HepG2 (cell line): Measurements from ENCODE around the gene NALCN. TPM values are rescaled to one million over a fixed set of nuclear protein-coding genes. Genes with fewer than 3 reads are reported as not detected.

Experiments
- ATAC-seq: fragments of 200-7000 bp; cut with Tn5 transposase; 3 replicates; pipeline ENCODE4 v1.9.1; 2020; ENCODE audit warnings: mild to moderate bottlenecking, moderate library complexity
- BruUV-seq: library from RNA; stranded (reverse); fragments of 400-500 nt; replicated peaks from 2 replicates; lab custom pipeline; 2021; lab: Mats Ljungman, UMichigan
- CTCF ChIA-PET: fragments of 300-600 bp; formaldehyde crosslinking; extraction: SDS; loops from one replicate; lab custom pipeline; 2021; ENCODE audit warnings: low total read pairs, inconsistent platforms, low intra/inter-chr PET ratio; lab: Yijun Ruan, JAX
- POLR2A ChIA-PET: fragments of 350-600 bp; sonication (Branson Sonifier 250); formaldehyde crosslinking; loops from one replicate; lab custom pipeline; 2020; ENCODE audit warnings: antibody characterized with exemption, inconsistent platforms; lab: Yijun Ruan, JAX
- DNase-seq: peaks from one replicate; pipeline ENCODE4 v3.0.0-alpha.2; 2015; ENCODE audit warnings: low spot score
- FAIRE-seq: peaks from 3 replicates; lab custom pipeline; 2011; peaks lifted over from hg19 to GRCh38; lab: Jason Lieb, UNC
- H2AFZ ChIP-seq: one replicate; pipeline ENCODE4 v1.6.1; 2011; ENCODE audit warnings: low read length, inconsistent platforms
- H3K27ac ChIP-seq: fragments of 300-600 bp; 3 replicates; pipeline ENCODE4 v1.8.0; 2011; ENCODE audit warnings: mixed run types, mild to moderate bottlenecking, mixed read lengths, low read length, inconsistent platforms; ENCODE audit not compliant: insufficient read depth; ENCODE audit errors: extremely low read length
- H3K27me3 ChIP-seq, 2 experiments: fragments of 200-600 bp in 1 of 2; 2 replicates in 1 of 2; 3 replicates in 1 of 2; pipeline versions ENCODE4 v1.6.0 to v1.8.0; 2011; ENCODE audit warnings: low read length in 2 of 2, mild to moderate bottlenecking in 2 of 2, moderate library complexity in 2 of 2, inconsistent platforms in 1 of 2; ENCODE audit not compliant: insufficient read depth in 2 of 2, control insufficient read depth in 1 of 2
- H3K36me3 ChIP-seq, 2 experiments: fragments of 200-600 bp in 1 of 2; replicated peaks in 1 of 2; 2 replicates in 1 of 2; 3 replicates in 1 of 2; pipeline versions ENCODE4 v1.5.1 to v1.8.0; 2011; ENCODE audit warnings: low read length in 2 of 2, inconsistent platforms in 1 of 2; ENCODE audit not compliant: insufficient read depth in 2 of 2, control insufficient read depth in 1 of 2
- H3K4me1 ChIP-seq: 2 replicates; pipeline ENCODE4 v1.5.1; 2012; ENCODE audit warnings: low read length, inconsistent platforms; ENCODE audit not compliant: insufficient read depth
- H3K4me2 ChIP-seq: 2 replicates; pipeline ENCODE4 v1.6.0; 2011; ENCODE audit warnings: low read depth, low read length, inconsistent platforms
- H3K4me3 ChIP-seq, 3 experiments: fragments of 200-600 bp in 1 of 3; sonication (generic), shearing (Covaris generic) in 1 of 3; replicated peaks in 1 of 3; 2 replicates each; pipeline ENCODE4 v1.5.1; 2011 to 2016; ENCODE audit warnings: low read length in 3 of 3, inconsistent platforms in 2 of 3, low read depth in 2 of 3, mild to moderate bottlenecking in 2 of 3, control low read depth in 1 of 3, mixed read lengths in 1 of 3; ENCODE audit not compliant: insufficient read depth in 1 of 3
- H3K79me2 ChIP-seq: one replicate; pipeline ENCODE4 v1.6.1; 2011; ENCODE audit warnings: low read length, inconsistent platforms; ENCODE audit not compliant: insufficient read depth
- H3K9ac ChIP-seq: 2 replicates; pipeline ENCODE4 v1.6.0; 2011; ENCODE audit warnings: mild to moderate bottlenecking, low read depth, low read length, inconsistent platforms; ENCODE audit not compliant: insufficient read depth
- H3K9me3 ChIP-seq: 2 replicates; pipeline ENCODE4 v1.5.1; 2012; ENCODE audit warnings: mild to moderate bottlenecking, low read length
- H4K20me1 ChIP-seq: 2 replicates; pipeline ENCODE4 v1.6.0; 2011; ENCODE audit warnings: inconsistent platforms, mild to moderate bottlenecking, low read length, moderate library complexity; ENCODE audit not compliant: insufficient read depth
- FOXK2 ChIP-seq: fragments of 450-650 bp; IDR thresholded peaks from 2 replicates; pipeline ENCODE4 v1.6.1; 2016
- NFIB ChIP-seq: sonication (generic); formaldehyde crosslinking; IDR thresholded peaks from 2 replicates; pipeline ENCODE4 v1.9.0; 2021; ENCODE audit warnings: missing genetic modification reagents, mild to moderate bottlenecking, borderline replicate concordance
- SMYD3 ChIP-seq: sonication (generic); formaldehyde crosslinking; IDR thresholded peaks from 2 replicates; pipeline ENCODE4 v1.8.1; 2023; ENCODE audit warnings: mild to moderate bottlenecking, missing genetic modification reagents
- TBX2 ChIP-seq: sonication (generic); formaldehyde crosslinking; IDR thresholded peaks from 2 replicates; pipeline ENCODE4 v1.5.0; 2020; ENCODE audit warnings: missing genetic modification reagents, mild to moderate bottlenecking, borderline replicate concordance
- XBP1 ChIP-seq: sonication (generic); formaldehyde crosslinking; IDR thresholded peaks from 2 replicates; pipeline ENCODE4 v1.5.0; 2020; ENCODE audit warnings: missing genetic modification reagents
- ZFP41 ChIP-seq: sonication (generic); formaldehyde crosslinking; IDR thresholded peaks from 2 replicates; pipeline ENCODE4 v1.4.0; 2020; ENCODE audit warnings: mild to moderate bottlenecking, missing genetic modification reagents, borderline replicate concordance
- ZNF329 ChIP-seq: sonication (generic); formaldehyde crosslinking; IDR thresholded peaks from 2 replicates; pipeline ENCODE4 v1.9.0; 2021; ENCODE audit warnings: low read depth, mild to moderate bottlenecking, missing genetic modification reagents
- ZNF367 ChIP-seq: sonication (generic); formaldehyde crosslinking; IDR thresholded peaks from 2 replicates; pipeline ENCODE4 v1.4.0; 2020; ENCODE audit warnings: missing genetic modification reagents, borderline replicate concordance
- ZNF577 ChIP-seq: sonication (generic); formaldehyde crosslinking; IDR thresholded peaks from 2 replicates; pipeline ENCODE4 v1.4.0; 2020; ENCODE audit warnings: mild to moderate bottlenecking, low read depth, missing genetic modification reagents, borderline replicate concordance
- ZNF761 ChIP-seq: sonication (generic); formaldehyde crosslinking; conservative IDR thresholded peaks from 2 replicates; pipeline ENCODE4 v1.4.0; 2020; ENCODE audit warnings: mild to moderate bottlenecking, missing genetic modification reagents
- ZNF772 ChIP-seq: sonication (generic); formaldehyde crosslinking; IDR thresholded peaks from 2 replicates; pipeline ENCODE4 v1.5.0; 2020; ENCODE audit warnings: mild to moderate bottlenecking, missing genetic modification reagents
- ZNF790 ChIP-seq: sonication (generic); formaldehyde crosslinking; IDR thresholded peaks from 2 replicates; pipeline ENCODE4 v1.8.0; 2022; ENCODE audit warnings: missing genetic modification reagents, mild to moderate bottlenecking, borderline replicate concordance
- ZSCAN22 ChIP-seq: sonication (generic); formaldehyde crosslinking; IDR thresholded peaks from 2 replicates; pipeline ENCODE4 v1.4.0; 2020; ENCODE audit warnings: mild to moderate bottlenecking, missing genetic modification reagents
- ZSCAN5A ChIP-seq: sonication (generic); formaldehyde crosslinking; IDR thresholded peaks from 2 replicates; pipeline ENCODE4 v1.8.0; 2022; ENCODE audit warnings: mild to moderate bottlenecking, missing genetic modification reagents, borderline replicate concordance
- WGBS: methylation state at CpG from one replicate; pipeline ENCODE4 v1.1.6; 2017; ENCODE audit warnings: low lambda C conversion rate; 5-methylcytosine and 5-hydroxymethylcytosine counted together
- in situ Hi-C: cut with HindIII; loops from 2 replicates; pipeline ENCODE4 v1.10.0; 2017; ENCODE audit warnings: low pct_unique_long_range_greater_than_20kb; ENCODE audit not compliant: extremely low pct_ligation_motif_present
- intact Hi-C: fragments of 100-400 bp; cut with micrococcal nuclease; formaldehyde crosslinking; loops from one replicate; pipeline ENCODE4 v1.10.0; 2022; ENCODE audit not compliant: unreplicated experiment
- polyA plus RNA-seq, 8 experiments: library from polyadenylated mRNA; depleted of rRNA in 3 of 8; stranded (reverse) in 7 of 8; unstranded in 1 of 8; fragments of >200 nt; fragmentation: Illumina TruSeq in 4 of 8; extraction: Trizol in 4 of 8; gene quantifications; 2 replicates each; pipeline versions ENCODE4 v1.2.1 to v1.2.3, GENCODE V29; 2011 to 2016; ENCODE audit warnings: low read depth in 4 of 8, missing spikeins in 1 of 8, mixed read lengths in 1 of 8; ENCODE audit not compliant: insufficient read depth in 1 of 8
- total RNA-seq, 5 experiments: library from RNA; depleted of rRNA; stranded (reverse); fragments of >200 nt; fragmentation: Illumina TruSeq; extraction: Trizol; gene quantifications; 2 replicates each; pipeline ENCODE4 v1.2.3, GENCODE V29; 2016; ENCODE audit warnings: low read depth in 1 of 5

The NALCN gene
- total and polyA plus RNA-seq, 2 of the 13 experiments (the other 11 are each of a cell fraction or from before 2014, with no cell fraction given) = not detected

- Histone ChIP-seq H3K9ac (no peak overlapping the region), H3K79me2 (no peaks in the 10 kb centered on the region), H2AFZ (no peak overlapping the region), H3K27ac (no peak overlapping the region), H3K4me1 (no peaks in the 10 kb centered on the region), H3K4me2 (no peak overlapping the region), H3K36me3 (no peaks in the 10 kb centered on the region), H3K27me3 (no peaks in the 10 kb centered on the region), H3K9me3 (no peaks in the 10 kb centered on the region), H3K4me3 (no peak overlapping the region), H4K20me1 (no peaks in the 10 kb centered on the region)
- DNase-seq = no peak
- ChIA-PET CTCF (no interaction called here), POLR2A (no interaction called here)
- TF ChIP-seq SMYD3 (CRISPR knock-in tag) = no peak
- TF ChIP-seq ZSCAN5A (CRISPR knock-in tag) = no peak
- no peak for TF ChIP-seq ZNF790 (CRISPR knock-in tag)
- TF ChIP-seq ZNF761 (CRISPR knock-in tag) = no peak
- TF ChIP-seq ZNF772 (CRISPR knock-in tag) = no peak
- TF ChIP-seq NFIB (CRISPR knock-in tag) = no peak
- TF ChIP-seq FOXK2 = no peak
- TF ChIP-seq ZNF577 = no peak
- no peak for TF ChIP-seq ZNF329 (CRISPR knock-in tag)
- TF ChIP-seq ZNF367 (CRISPR knock-in tag) = no peak
- TF ChIP-seq XBP1 (CRISPR knock-in tag) = no peak
- TF ChIP-seq TBX2 (CRISPR knock-in tag) = no peak
- TF ChIP-seq ZFP41 = no peak
- TF ChIP-seq ZSCAN22 (CRISPR knock-in tag) = no peak
- FAIRE-seq = no peak
- in situ Hi-C loops (no loop called here), intact Hi-C loops (no loop called here)
- BruUV-seq = no TSS peak
- 0% methylated on average over 2 of the region's 3 CpGs for WGBS
- no peak for ATAC-seq
Observed at GRCh38 chr13:101306773-101307172, 109.5 kb downstream of the NALCN start.
